GM21528 (cell line): ENCODE measurements around the gene PPFIA1.

Experiments used
- ATAC-seq: cut with Tn5 transposase; IDR thresholded peaks from one replicate; pipeline ENCODE4 v1.9.1; 2021; ENCODE audit warnings: mild to moderate bottlenecking, moderate library complexity; ENCODE audit not compliant: unreplicated experiment, low FRiP score

PPFIA1 gene

GRCh38 chr11:70351646-70352045 is 81.2 kb downstream of the PPFIA1 start:
- no peak for ATAC-seq

GRCh38 chr11:70352100-70352499 is 81.6 kb downstream of the PPFIA1 start:
- no peak for ATAC-seq

GRCh38 chr11:70352601-70353000 is 82.1 kb downstream of the PPFIA1 start:
- no peak for ATAC-seq

- ATAC-seq: no peak
These were observed 82.8 kb downstream of the PPFIA1 start for GRCh38 chr11:70353329-70353728.

GRCh38 chr11:70353900-70354568 is 83.5 kb downstream of the PPFIA1 start:
- ATAC-seq: no peak

GRCh38 chr11:70354629-70355028 is 84.1 kb downstream of the PPFIA1 start:
- no peak for ATAC-seq

GRCh38 chr11:70358753-70359152 is 88.3 kb downstream of the PPFIA1 start:
- ATAC-seq: no peak

GRCh38 chr11:70359451-70360205 is 89.1 kb downstream of the PPFIA1 start:
- ATAC-seq: no peak

GRCh38 chr11:70360211-70360610 is 89.7 kb downstream of the PPFIA1 start:
- ATAC-seq: no peak

- ATAC-seq: no peak
These were observed 93.7 kb downstream of the PPFIA1 start for GRCh38 chr11:70364178-70364577.

GRCh38 chr11:70364745-70365543 is 94.5 kb downstream of the PPFIA1 start:
- no peak for ATAC-seq

GRCh38 chr11:70365544-70365927 is 95.0 kb downstream of the PPFIA1 start:
- ATAC-seq: no peak

- ATAC-seq: no peak
These were observed 96.6 kb downstream of the PPFIA1 start for GRCh38 chr11:70367071-70367470.

GRCh38 chr11:70368961-70369360 is 98.5 kb downstream of the PPFIA1 start:
- ATAC-seq: no peak

GRCh38 chr11:70371241-70371640 is 100.8 kb downstream of the PPFIA1 start:
- no peak for ATAC-seq

GRCh38 chr11:70372076-70372475 is 101.6 kb downstream of the PPFIA1 start:
- ATAC-seq: no peak

- no peak for ATAC-seq
These were observed 106.1 kb downstream of the PPFIA1 start for GRCh38 chr11:70376621-70377020.

GRCh38 chr11:70377645-70378044 is 107.2 kb downstream of the PPFIA1 start:
- ATAC-seq: no peak

- ATAC-seq: no peak
These were observed 108.1 kb downstream of the PPFIA1 start for GRCh38 chr11:70378506-70379134.

GRCh38 chr11:70381350-70381749 is 110.9 kb downstream of the PPFIA1 start:
- no peak for ATAC-seq
